IMR-90 (cell line): ENCODE data around the gene GXYLT1. TPM values are rescaled to one million over a fixed set of nuclear protein-coding genes. Genes with fewer than 3 reads are reported as not detected.
A peak's percentile ranks its signal among the peaks of the same experiment; 100 is the strongest.

Experiments used
- ATAC-seq: fragments of 200-7000 bp; cut with Tn5 transposase; 2 replicates; pipeline ENCODE4 v1.9.1; 2020; ENCODE audit warnings: low read depth, mild to moderate bottlenecking, moderate library complexity
- BruUV-seq: library from RNA; stranded (reverse); fragments of 400-500 nt; replicated peaks from 2 replicates; lab custom pipeline; 2021; lab: Mats Ljungman, UMichigan
- CTCF ChIA-PET: fragments of 300-600 bp; formaldehyde crosslinking; extraction: SDS; loops from one replicate; lab custom pipeline; 2021; ENCODE audit warnings: antibody characterized with exemption; lab: Yijun Ruan, JAX
- POLR2A ChIA-PET: fragments of 300-600 bp; sonication (Branson Sonifier 250); formaldehyde crosslinking; loops from one replicate; lab custom pipeline; 2022; ENCODE audit warnings: antibody characterized with exemption; ENCODE audit not compliant: unreplicated experiment; lab: Charles Lee
- DNase-seq: peaks from one replicate; pipeline ENCODE4 v3.0.0; 2013
- H2AFZ ChIP-seq: replicated peaks from 2 replicates; pipeline ENCODE3; 2013; ENCODE audit warnings: low read length, mild to moderate bottlenecking; ENCODE audit not compliant: poor library complexity
- H2AK5ac ChIP-seq: 2 replicates; pipeline ENCODE4 v1.6.1; 2013; ENCODE audit warnings: low read depth, low read length, inconsistent platforms
- H2AK9ac ChIP-seq: replicated peaks from 2 replicates; pipeline ENCODE3; 2013; ENCODE audit warnings: mild to moderate bottlenecking, low read depth, low read length, moderate library complexity; ENCODE audit not compliant: poor library complexity
- H2BK120ac ChIP-seq: 2 replicates; pipeline ENCODE4 v1.6.1; 2013; ENCODE audit warnings: low read depth, low read length, inconsistent platforms
- H2BK15ac ChIP-seq: 3 replicates; pipeline ENCODE4 v1.6.1; 2013; ENCODE audit warnings: low read depth, low read length, inconsistent platforms
- H2BK20ac ChIP-seq: 2 replicates; pipeline ENCODE4 v1.6.1; 2013; ENCODE audit warnings: low read depth, mild to moderate bottlenecking, inconsistent platforms, low read length, moderate library complexity
- H2BK5ac ChIP-seq: 2 replicates; pipeline ENCODE4 v1.6.1; 2013; ENCODE audit warnings: mild to moderate bottlenecking, low read depth, low read length, inconsistent platforms; ENCODE audit not compliant: poor library complexity, severe bottlenecking
- H3K14ac ChIP-seq: replicated peaks from 2 replicates; pipeline ENCODE4 v1.6.1; 2013; ENCODE audit warnings: low read depth, low read length, inconsistent platforms
- H3K18ac ChIP-seq: 2 replicates; pipeline ENCODE4 v1.6.1; 2013; ENCODE audit warnings: low read depth, low read length, control low read depth
- H3K23ac ChIP-seq: 2 replicates; pipeline ENCODE4 v1.6.1; 2013; ENCODE audit warnings: low read depth, low read length, inconsistent platforms
- H3K27ac ChIP-seq: 2 replicates; pipeline ENCODE4 v1.5.1; 2013; ENCODE audit warnings: mild to moderate bottlenecking, control low read depth, low read length; ENCODE audit not compliant: insufficient read depth
- H3K27me3 ChIP-seq: 2 replicates; pipeline ENCODE4 v1.6.1; 2013; ENCODE audit warnings: low read length; ENCODE audit not compliant: control insufficient read depth, insufficient read depth
- H3K36me3 ChIP-seq: 2 replicates; pipeline ENCODE4 v1.6.1; 2013; ENCODE audit warnings: low read length, mixed read lengths; ENCODE audit not compliant: control insufficient read depth, insufficient read depth
- H3K4ac ChIP-seq: 2 replicates; pipeline ENCODE4 v1.6.1; 2013; ENCODE audit warnings: low read depth, low read length, inconsistent platforms
- H3K4me1 ChIP-seq: 2 replicates; pipeline ENCODE4 v1.6.1; 2013; ENCODE audit warnings: low read length, mixed read lengths; ENCODE audit not compliant: control insufficient read depth, insufficient read depth
- H3K4me2 ChIP-seq: 2 replicates; pipeline ENCODE4 v1.6.1; 2013; ENCODE audit warnings: low read depth, mild to moderate bottlenecking, control low read depth, low read length, moderate library complexity
- H3K4me3 ChIP-seq: 2 replicates; pipeline ENCODE4 v1.5.1; 2013; ENCODE audit warnings: low read depth, mild to moderate bottlenecking, control low read depth, low read length, moderate library complexity; ENCODE audit not compliant: insufficient read depth
- H3K56ac ChIP-seq: 2 replicates; pipeline ENCODE4 v1.6.1; 2013; ENCODE audit warnings: low read length, inconsistent platforms; ENCODE audit not compliant: insufficient read depth; ENCODE audit errors: extremely low read depth
- H3K79me1 ChIP-seq, 2 experiments: 2 replicates each; pipeline ENCODE4 v1.6.1; 2013; ENCODE audit warnings: low read length in 2 of 2, inconsistent platforms in 1 of 2, low read depth in 1 of 2
- H3K9ac ChIP-seq: 2 replicates; pipeline ENCODE4 v1.6.1; 2013; ENCODE audit warnings: low read depth, low read length, control low read depth
- H3K9me1 ChIP-seq: 2 replicates; pipeline ENCODE4 v1.6.1; 2013; ENCODE audit warnings: low read length, inconsistent platforms; ENCODE audit not compliant: insufficient read depth
- H3K9me3 ChIP-seq: 2 replicates; pipeline ENCODE4 v1.6.1; 2013; ENCODE audit warnings: low read length; ENCODE audit not compliant: control insufficient read depth, insufficient read depth
- H4K20me1 ChIP-seq: 2 replicates; pipeline ENCODE4 v1.6.1; 2013; ENCODE audit warnings: low read length, inconsistent platforms; ENCODE audit not compliant: insufficient read depth
- H4K5ac ChIP-seq: 2 replicates; pipeline ENCODE4 v1.6.1; 2013; ENCODE audit warnings: mild to moderate bottlenecking, low read depth, low read length, control low read depth
- H4K8ac ChIP-seq, 2 experiments: 2 replicates each; pipeline ENCODE4 v1.6.1; 2013; ENCODE audit warnings: low read depth in 2 of 2, low read length in 2 of 2, control low read depth in 1 of 2, inconsistent platforms in 1 of 2
- H4K91ac ChIP-seq: 2 replicates; pipeline ENCODE4 v1.6.1; 2013; ENCODE audit warnings: low read depth, low read length, inconsistent platforms; ENCODE audit not compliant: insufficient read depth
- CEBPB ChIP-seq: IDR thresholded peaks from 2 replicates; pipeline ENCODE4 v1.6.1; 2012; ENCODE audit warnings: low read depth, low read length, improper control_type of control experiment
- FOS ChIP-seq: fragments of 150-350 bp; IDR thresholded peaks from 2 replicates; pipeline ENCODE4 v1.6.1; 2016; ENCODE audit warnings: low read depth, low read length
- MAFK ChIP-seq: IDR thresholded peaks from 2 replicates; pipeline ENCODE4 v1.6.1; 2012; ENCODE audit warnings: low read depth, low read length, improper control_type of control experiment
- NFE2L2 ChIP-seq: fragments of 150-350 bp; IDR thresholded peaks from 2 replicates; pipeline ENCODE4 v1.6.1; 2016; ENCODE audit warnings: low read depth, mild to moderate bottlenecking, low read length
- POLR2A ChIP-seq: IDR thresholded peaks from 2 replicates; pipeline ENCODE4 v1.6.1; 2012; ENCODE audit warnings: mild to moderate bottlenecking, low read depth, low read length
- WGBS, 2 experiments: methylation state at CpG; one replicate each; pipeline versions ENCODE4 v1.1.5 to v1.1.7; 2013; ENCODE audit warnings: missing lambda C conversion rate in 2 of 2; ENCODE audit not compliant: insufficient read length in 1 of 2; ENCODE audit errors: extremely low coverage in 2 of 2; 5-methylcytosine and 5-hydroxymethylcytosine counted together
- dilution Hi-C: fragments of 300-500 bp; cut with HindIII; formaldehyde crosslinking; loops from one replicate; pipeline ENCODE4 v1.14.3; 2018; ENCODE audit warnings: low sequenced_read_pairs; ENCODE audit not compliant: unreplicated experiment
- in situ Hi-C: fragments of 300-500 bp; cut with MboI; formaldehyde crosslinking; loops from 3 replicates; pipeline ENCODE4 v1.14.3; 2019; ENCODE audit warnings: low sequenced_read_pairs, inconsistent platforms, mixed read lengths
- intact Hi-C: fragments of 100-400 bp; cut with micrococcal nuclease; formaldehyde crosslinking; loops from 2 replicates; pipeline ENCODE4 v1.10.0; 2022
- polyA plus RNA-seq, 3 experiments: library from polyadenylated mRNA; depleted of rRNA; stranded (reverse); fragments of >200 nt; gene quantifications; 2 replicates each; pipeline ENCODE4 v1.2.3, GENCODE V29; 2012; ENCODE audit warnings: low replicate concordance in 1 of 3
- total RNA-seq: library from RNA; depleted of rRNA; stranded (reverse); fragments of >200 nt; gene quantifications from 2 replicates; pipeline ENCODE4 v1.2.3, GENCODE V29; 2012
- TF ChIP-seq, protein P1 (sequence below): fragments of 150-350 bp; IDR thresholded peaks from 2 replicates; pipeline ENCODE4 v1.6.1; 2016; ENCODE audit warnings: low read depth, mild to moderate bottlenecking, low read length, moderate library complexity, borderline replicate concordance

GXYLT1 gene
- total and polyA plus RNA-seq, 2 of the 4 experiments (the other 2 are of a cell fraction) = 8.5 to 8.6 TPM

- no TSS peak for BruUV-seq
- Histone ChIP-seq H4K20me1 (peaks cover 14% of the 10 kb centered on the region), H2AFZ (no peak overlapping the region), H3K23ac (0 out of 2 replicates have a peak overlapping the region, but pooled peaks have one; percentile 61), H3K9me3 (no peaks in the 10 kb centered on the region), H2BK5ac (peak overlapping the region; percentile 94), H3K14ac (peak overlapping the region; percentile 86), H2BK20ac (0 out of 2 replicates have a peak overlapping the region, but pooled peaks have one; percentile 47), H4K8ac (0 out of 4 replicates have a peak overlapping the region, but pooled peaks of 1 of the 2 experiments have one; percentile 36), H3K4me3 (no peak overlapping the region), H3K27me3 (no peaks in the 10 kb centered on the region), H3K27ac (peak overlapping the region; percentile 62; the same call in 1 of the 2 replicates), H3K4me1 (peaks cover 9% of the 10 kb centered on the region), H3K79me1 (peaks cover 6 to 51% of the 10 kb centered on the region in 2 experiments), H3K56ac (peak overlapping the region; percentile 76; the same call in 1 of the 2 replicates), H2BK15ac (no peak overlapping the region; the same call in 2 of the 3 replicates), H2BK120ac (peak overlapping the region; percentile 77), H3K36me3 (no peaks in the 10 kb centered on the region), H2AK5ac (peak overlapping the region; percentile 81), H3K4me2 (peak overlapping the region; percentile 54; the same call in 1 of the 2 replicates), H3K4ac (peak overlapping the region; percentile 69), H4K91ac (peak overlapping the region; percentile 84; the same call in 1 of the 2 replicates), H2AK9ac (no peak overlapping the region), H4K5ac (no peak overlapping the region), H3K9ac (no peak overlapping the region), H3K18ac (peak overlapping the region; percentile 74; the same call in 1 of the 2 replicates), H3K9me1 (no peaks in the 10 kb centered on the region; the same call in none of the 2 replicates)
- DNase-seq (peak; percentile 87), ATAC-seq (peak; percentile 89)
- in situ Hi-C loops (loop anchor here (10.0 kb wide), 1 partner anchor 1149 kb away; no protein-coding TSS in a partner anchor), dilution Hi-C loops (no loop called here), intact Hi-C loops (no loop called here)
- WGBS, 2 experiments = no CpG with 5 or more reads among the region's 3 CpGs
- ChIA-PET POLR2A (no interaction called here), CTCF (no interaction called here)
- TF ChIP-seq, protein P1, sequence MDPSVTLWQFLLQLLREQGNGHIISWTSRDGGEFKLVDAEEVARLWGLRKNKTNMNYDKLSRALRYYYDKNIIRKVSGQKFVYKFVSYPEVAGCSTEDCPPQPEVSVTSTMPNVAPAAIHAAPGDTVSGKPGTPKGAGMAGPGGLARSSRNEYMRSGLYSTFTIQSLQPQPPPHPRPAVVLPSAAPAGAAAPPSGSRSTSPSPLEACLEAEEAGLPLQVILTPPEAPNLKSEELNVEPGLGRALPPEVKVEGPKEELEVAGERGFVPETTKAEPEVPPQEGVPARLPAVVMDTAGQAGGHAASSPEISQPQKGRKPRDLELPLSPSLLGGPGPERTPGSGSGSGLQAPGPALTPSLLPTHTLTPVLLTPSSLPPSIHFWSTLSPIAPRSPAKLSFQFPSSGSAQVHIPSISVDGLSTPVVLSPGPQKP = no peak
- peak; percentile 65 for TF ChIP-seq NFE2L2
- no peak for TF ChIP-seq POLR2A
- TF ChIP-seq FOS = peak; percentile 92
- peak; percentile 22; the same call in 1 of the 2 replicates for TF ChIP-seq MAFK
- TF ChIP-seq CEBPB = peak; percentile 98
Measured at GRCh38 chr12:42135259-42135814, 9.3 kb downstream of the GXYLT1 start.
